ACC112 (cell line): ENCODE measurements around the gene C2CD2.

ENCODE experiments used
- H2AFZ ChIP-seq: fragments of 200-600 bp; sonication (generic); one replicate; pipeline ENCODE4 v1.6.0; 2017; ENCODE audit warnings: antibody characterized with exemption, low read length; ENCODE audit not compliant: unreplicated experiment
- H3K27ac ChIP-seq: fragments of 200-600 bp; sonication (generic); 2 replicates; pipeline ENCODE4 v1.5.1; 2014; ENCODE audit warnings: low read depth, mild to moderate bottlenecking, antibody characterized with exemption, low read length, moderate library complexity
- H3K27me3 ChIP-seq: fragments of 200-600 bp; sonication (generic); 2 replicates; pipeline ENCODE4 v1.6.1; 2014; ENCODE audit warnings: mild to moderate bottlenecking, antibody characterized with exemption, low read length, moderate library complexity, mixed read lengths; ENCODE audit not compliant: insufficient read depth
- H3K36me3 ChIP-seq: fragments of 200-600 bp; sonication (generic); 2 replicates; pipeline ENCODE4 v1.6.1; 2016; ENCODE audit warnings: mild to moderate bottlenecking, antibody characterized with exemption, low read length, moderate library complexity, mixed read lengths; ENCODE audit not compliant: insufficient read depth
- H3K4me1 ChIP-seq: fragments of 200-600 bp; sonication (generic); one replicate; pipeline ENCODE4 v1.6.1; 2016; ENCODE audit warnings: low read length, mixed read lengths; ENCODE audit not compliant: insufficient read depth, unreplicated experiment, control insufficient read depth
- H3K4me3 ChIP-seq: fragments of 200-600 bp; sonication (generic); 2 replicates; pipeline ENCODE4 v1.5.1; 2014; ENCODE audit warnings: mild to moderate bottlenecking, low read depth, low read length
- H3K79me2 ChIP-seq: fragments of 200-600 bp; sonication (generic); one replicate; pipeline ENCODE4 v1.6.0; 2016; ENCODE audit warnings: low read length; ENCODE audit not compliant: control insufficient read depth, unreplicated experiment, insufficient read depth

C2CD2 gene

DNA sequence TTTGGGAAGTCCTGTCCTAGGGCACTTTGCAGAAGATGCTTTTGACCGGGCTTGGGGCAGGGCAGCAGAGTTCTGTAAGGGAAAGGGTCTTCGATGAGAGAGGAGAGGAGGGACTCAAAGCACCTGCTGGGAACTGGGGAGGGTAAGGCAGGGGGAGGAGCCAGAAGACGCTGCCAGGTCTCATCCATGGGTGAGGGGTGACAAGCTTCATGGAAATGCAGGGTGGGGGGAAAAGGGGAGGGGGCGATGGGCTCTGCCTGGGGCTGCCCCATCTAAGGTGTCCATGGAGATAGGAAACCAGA is 20.9 kb upstream of the C2CD2 start:
- no peak overlapping the region for H3K27ac ChIP-seq

GRCh38 chr21:41973861-41974751 is 20.3 kb upstream of the C2CD2 start:
- no peak overlapping the region for H2AFZ ChIP-seq
- no peaks in the 10 kb centered on the region for H3K27me3 ChIP-seq
- no peaks in the 10 kb centered on the region for H3K36me3 ChIP-seq

More for the DNA sequence above, 20.9 kb upstream of the C2CD2 start:
- Histone ChIP-seq H3K27me3 (peaks cover 4% of the 10 kb centered on the region; the same call in 1 of the 2 replicates), H2AFZ (no peak overlapping the region), H3K4me1 (no peaks in the 10 kb centered on the region), H3K79me2 (no peaks in the 10 kb centered on the region), H3K36me3 (no peaks in the 10 kb centered on the region), H3K4me3 (no peak overlapping the region)

DNA sequence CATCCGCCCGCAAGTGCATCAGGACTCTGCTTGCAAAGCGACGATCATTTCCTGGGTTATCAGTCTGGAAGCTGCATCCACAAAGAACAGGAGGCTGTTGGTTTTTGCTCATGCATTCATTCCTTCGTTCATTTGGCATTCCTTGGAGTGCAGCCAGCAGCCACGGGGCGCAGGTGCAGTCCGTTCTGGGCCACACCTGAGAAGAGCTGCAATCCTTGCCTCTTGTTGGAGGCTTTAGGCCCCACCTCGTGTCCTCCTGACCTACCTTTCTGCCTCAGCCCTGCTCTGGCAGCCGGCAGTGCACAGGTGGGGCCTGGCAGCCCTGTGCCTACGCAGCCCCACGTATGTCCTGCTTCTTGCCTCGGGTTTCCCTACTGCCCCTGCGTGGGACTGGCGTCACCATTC is 19.6 kb upstream of the C2CD2 start:
- Histone ChIP-seq H2AFZ (no peak overlapping the region), H3K4me3 (no peak overlapping the region), H3K79me2 (no peaks in the 10 kb centered on the region)

More at GRCh38 chr21:41973861-41974751, 20.3 kb upstream of the C2CD2 start:
- H3K4me1 ChIP-seq: no peaks in the 10 kb centered on the region
- no peak overlapping the region for H3K27ac ChIP-seq
- H3K4me3 ChIP-seq: no peak overlapping the region
- H3K79me2 ChIP-seq: no peaks in the 10 kb centered on the region

GRCh38 chr21:41972511-41973205 is 18.8 kb upstream of the C2CD2 start:
- no peaks in the 10 kb centered on the region for H3K4me1 ChIP-seq
- no peaks in the 10 kb centered on the region for H3K27me3 ChIP-seq

More for the DNA sequence above, 19.6 kb upstream of the C2CD2 start:
- no peaks in the 10 kb centered on the region for H3K27me3 ChIP-seq
- no peak overlapping the region for H3K27ac ChIP-seq
- no peaks in the 10 kb centered on the region for H3K4me1 ChIP-seq
- no peaks in the 10 kb centered on the region for H3K36me3 ChIP-seq

GRCh38 chr21:41971891-41972290 is 18.1 kb upstream of the C2CD2 start:
- Histone ChIP-seq H2AFZ (no peak overlapping the region), H3K4me1 (no peaks in the 10 kb centered on the region), H3K27ac (no peak overlapping the region), H3K36me3 (no peaks in the 10 kb centered on the region), H3K27me3 (no peaks in the 10 kb centered on the region), H3K4me3 (no peak overlapping the region), H3K79me2 (no peaks in the 10 kb centered on the region)

More at GRCh38 chr21:41972511-41973205, 18.8 kb upstream of the C2CD2 start:
- H2AFZ ChIP-seq: no peak overlapping the region
- H3K79me2 ChIP-seq: no peaks in the 10 kb centered on the region
- H3K27ac ChIP-seq: no peak overlapping the region
- H3K36me3 ChIP-seq: no peaks in the 10 kb centered on the region
- no peak overlapping the region for H3K4me3 ChIP-seq

DNA sequence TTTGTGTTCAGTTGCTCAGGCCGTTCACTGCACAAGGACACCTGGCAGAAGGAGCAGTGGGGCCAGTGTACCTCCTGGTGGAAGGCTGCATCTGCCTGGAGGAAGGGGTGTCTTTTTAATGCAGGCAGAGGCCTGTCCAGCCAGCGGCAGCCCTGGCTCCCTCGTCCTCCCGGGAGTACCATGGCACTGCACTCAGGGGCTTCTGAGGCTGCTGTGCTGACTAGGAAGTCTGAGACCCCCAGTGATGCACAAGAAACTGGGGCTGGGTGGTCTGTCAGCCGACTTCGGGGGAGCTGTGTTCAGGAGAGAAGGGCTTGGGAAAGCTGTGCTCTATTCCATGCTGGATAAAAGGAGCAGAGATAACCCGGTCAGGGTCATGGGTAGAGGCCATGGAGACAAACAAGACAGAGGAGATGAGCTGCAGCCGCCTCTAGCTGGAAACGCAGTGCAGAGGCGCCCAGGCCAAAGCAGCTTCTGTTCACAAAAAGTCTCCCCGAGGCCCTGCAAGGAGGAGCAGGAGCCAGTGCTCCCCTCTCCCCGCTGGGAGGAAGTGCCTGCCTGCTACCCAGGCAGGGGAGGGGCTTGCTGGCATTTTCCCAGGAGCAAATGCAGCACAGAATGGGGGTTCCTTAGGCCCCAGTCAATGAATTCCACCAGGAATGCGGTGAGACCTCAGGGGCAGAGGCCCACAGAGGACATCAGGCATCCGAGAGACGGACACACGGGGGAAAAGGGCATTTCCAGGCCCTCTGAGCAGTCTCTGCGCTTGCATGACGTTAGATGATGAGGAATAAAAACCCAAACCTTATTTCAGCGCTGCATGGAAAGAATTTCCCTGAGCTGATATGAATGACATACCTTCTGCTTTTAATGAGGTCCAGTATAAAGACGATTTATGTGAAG is 17.2 kb upstream of the C2CD2 start:
- Histone ChIP-seq H3K79me2 (no peaks in the 10 kb centered on the region), H3K4me1 (no peaks in the 10 kb centered on the region), H3K4me3 (no peak overlapping the region), H3K27me3 (no peaks in the 10 kb centered on the region), H3K27ac (no peak overlapping the region), H3K36me3 (no peaks in the 10 kb centered on the region), H2AFZ (no peak overlapping the region)

- no peaks in the 10 kb centered on the region for H3K79me2 ChIP-seq
- H3K4me3 ChIP-seq: no peak overlapping the region
- H3K36me3 ChIP-seq: no peaks in the 10 kb centered on the region
Measured at GRCh38 chr21:41970106-41970391, 16.2 kb upstream of the C2CD2 start.

DNA sequence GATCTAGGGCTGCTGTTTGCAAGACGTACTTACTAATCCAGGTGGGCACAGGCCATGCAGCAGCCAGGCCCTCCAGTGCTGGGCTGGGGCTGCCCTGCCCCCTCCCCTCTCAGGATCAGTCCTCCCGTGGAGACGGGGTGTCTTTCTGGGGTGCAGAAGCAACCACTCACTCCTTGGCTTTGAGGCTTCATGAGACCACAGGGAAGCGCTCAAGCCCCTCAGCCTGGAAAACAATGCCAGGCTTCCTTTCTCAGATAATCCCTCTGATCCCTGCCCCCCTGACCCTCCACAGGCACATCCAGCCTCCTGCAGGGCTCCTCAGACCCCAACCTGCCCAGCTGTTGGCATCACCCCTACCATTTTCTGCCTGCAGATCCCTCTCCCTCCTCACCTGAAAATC is 13.9 kb upstream of the C2CD2 start:
- Histone ChIP-seq H3K27me3 (no peaks in the 10 kb centered on the region), H3K4me1 (no peaks in the 10 kb centered on the region), H3K27ac (no peak overlapping the region), H2AFZ (no peak overlapping the region), H3K4me3 (no peak overlapping the region), H3K36me3 (no peaks in the 10 kb centered on the region), H3K79me2 (no peaks in the 10 kb centered on the region)

More at GRCh38 chr21:41970106-41970391, 16.2 kb upstream of the C2CD2 start:
- Histone ChIP-seq H3K4me1 (no peaks in the 10 kb centered on the region), H3K27ac (no peak overlapping the region), H3K27me3 (no peaks in the 10 kb centered on the region), H2AFZ (no peak overlapping the region)

- H2AFZ ChIP-seq: no peak overlapping the region
- H3K4me1 ChIP-seq: no peaks in the 10 kb centered on the region
Measured at GRCh38 chr21:41966872-41967621, 13.2 kb upstream of the C2CD2 start.

More at GRCh38 chr21:41966872-41967621, 13.2 kb upstream of the C2CD2 start:
- Histone ChIP-seq H3K27ac (no peak overlapping the region), H3K79me2 (no peaks in the 10 kb centered on the region), H3K36me3 (no peaks in the 10 kb centered on the region), H3K27me3 (no peaks in the 10 kb centered on the region), H3K4me3 (no peak overlapping the region)
